H1 (cell line): Measurements from ENCODE around the gene CA14. TPM values are rescaled to one million over a fixed set of nuclear protein-coding genes. Genes with fewer than 3 reads are reported as not detected.

ENCODE experiments used
- CTCF ChIA-PET: fragments of 300-600 bp; sonication (Branson Sonifier 250); formaldehyde crosslinking; loops from one replicate; lab custom pipeline; 2021; ENCODE audit not compliant: partially characterized antibody; lab: Charles Lee
- POLR2A ChIA-PET: fragments of 300-600 bp; sonication (Branson Sonifier 250); formaldehyde crosslinking; loops from one replicate; lab custom pipeline; 2021; ENCODE audit warnings: inconsistent platforms; ENCODE audit not compliant: partially characterized antibody; lab: Charles Lee
- DNase-seq, 2 experiments: peaks; one replicate each; pipeline versions ENCODE4 v3.0.0 to v3.0.0-alpha.2; 2010 to 2022; ENCODE audit warnings: low spot score in 2 of 2, low read depth in 1 of 2, mixed read lengths in 1 of 2
- FAIRE-seq: peaks from 2 replicates; lab custom pipeline; 2011; peaks lifted over from hg19 to GRCh38; lab: Jason Lieb, UNC
- H2AFZ ChIP-seq: 2 replicates; pipeline ENCODE4 v1.8.1; 2012; ENCODE audit warnings: low read length, inconsistent platforms
- H2AK5ac ChIP-seq: 2 replicates; pipeline ENCODE4 v1.6.1; 2013; ENCODE audit warnings: low read depth, low read length
- H2BK120ac ChIP-seq: replicated peaks from 2 replicates; pipeline ENCODE3; 2013; ENCODE audit warnings: low read depth, low read length, inconsistent platforms
- H2BK12ac ChIP-seq: 2 replicates; pipeline ENCODE4 v1.6.1; 2013; ENCODE audit warnings: low read depth, low read length
- H2BK15ac ChIP-seq: 2 replicates; pipeline ENCODE4 v1.6.1; 2013; ENCODE audit warnings: low read length
- H2BK20ac ChIP-seq: 2 replicates; pipeline ENCODE4 v1.6.1; 2013; ENCODE audit warnings: low read length
- H2BK5ac ChIP-seq: 2 replicates; pipeline ENCODE4 v1.6.1; 2013; ENCODE audit warnings: low read depth, low read length
- H3K14ac ChIP-seq: 2 replicates; pipeline ENCODE4 v1.6.1; 2013; ENCODE audit warnings: inconsistent platforms; ENCODE audit not compliant: insufficient read length
- H3K18ac ChIP-seq: 2 replicates; pipeline ENCODE4 v1.6.1; 2013; ENCODE audit warnings: low read length; ENCODE audit errors: extremely low read depth
- H3K23ac ChIP-seq: 2 replicates; pipeline ENCODE4 v1.6.1; 2013; ENCODE audit warnings: inconsistent platforms; ENCODE audit not compliant: insufficient read length
- H3K23me2 ChIP-seq: 2 replicates; pipeline ENCODE4 v1.6.1; 2013; ENCODE audit warnings: low read depth, low read length
- H3K27ac ChIP-seq: 2 replicates; pipeline ENCODE4 v1.6.1; 2011; ENCODE audit warnings: low read depth, low read length, inconsistent platforms
- H3K27me3 ChIP-seq, 4 experiments: replicated peaks in 1 of 4; 1 replicate in 1 of 4; 2 replicates in 3 of 4; pipeline versions ENCODE4 v1.6.1 to v1.8.1; 2011 to 2013; ENCODE audit warnings: low read length in 3 of 4, mild to moderate bottlenecking in 3 of 4, inconsistent platforms in 2 of 4, mixed read lengths in 2 of 4, moderate library complexity in 1 of 4; ENCODE audit not compliant: control insufficient read depth in 3 of 4, insufficient read depth in 3 of 4; ENCODE audit errors: extremely low read depth in 1 of 4
- H3K36me3 ChIP-seq, 4 experiments: 2 replicates each; pipeline versions ENCODE4 v1.6.1 to v1.8.1; 2011 to 2013; ENCODE audit warnings: mild to moderate bottlenecking in 4 of 4, low read length in 3 of 4, moderate library complexity in 2 of 4, control low read depth in 1 of 4, inconsistent platforms in 1 of 4; ENCODE audit not compliant: insufficient read depth in 4 of 4, control insufficient read depth in 2 of 4
- H3K4ac ChIP-seq: replicated peaks from 2 replicates; pipeline ENCODE3; 2013; ENCODE audit warnings: low read length, low read depth, mixed read lengths, inconsistent platforms; ENCODE audit not compliant: insufficient read length
- H3K4me1 ChIP-seq, 4 experiments: replicated peaks in 1 of 4; 1 replicate in 1 of 4; 2 replicates in 3 of 4; pipeline versions ENCODE4 v1.6.1 to v1.8.1; 2011 to 2013; ENCODE audit warnings: low read length in 3 of 4, inconsistent platforms in 2 of 4, mixed read lengths in 1 of 4; ENCODE audit not compliant: insufficient read depth in 4 of 4, control insufficient read depth in 3 of 4
- H3K4me2 ChIP-seq, 2 experiments: 2 replicates each; pipeline versions ENCODE4 v1.6.1 to v1.8.1; 2011 to 2013; ENCODE audit warnings: low read depth in 2 of 2, low read length in 2 of 2, control low read depth in 1 of 2, inconsistent platforms in 1 of 2, mild to moderate bottlenecking in 1 of 2; ENCODE audit not compliant: insufficient read depth in 1 of 2
- H3K4me3 ChIP-seq, 4 experiments: fragments of 200-600, 300-600 bp in 1 of 4; sonication (generic), shearing (Covaris generic), sonication (Bioruptor Twin) in 1 of 4; 2 replicates each; pipeline versions ENCODE4 v1.5.1 to v1.8.1; 2011 to 2016; ENCODE audit warnings: low read length in 4 of 4, low read depth in 3 of 4, control low read depth in 2 of 4, inconsistent platforms in 2 of 4, mild to moderate bottlenecking in 2 of 4, mixed read lengths in 1 of 4, moderate library complexity in 1 of 4; ENCODE audit not compliant: insufficient read depth in 2 of 4; ENCODE audit errors: extremely low read depth in 1 of 4
- H3K56ac ChIP-seq: replicated peaks from 2 replicates; pipeline ENCODE3; 2013; ENCODE audit warnings: low read depth, mild to moderate bottlenecking, mixed read lengths, low read length, inconsistent platforms; ENCODE audit not compliant: insufficient read length
- H3K79me1 ChIP-seq: 2 replicates; pipeline ENCODE4 v1.6.1; 2013; ENCODE audit warnings: low read depth, low read length, control low read depth
- H3K79me2 ChIP-seq, 2 experiments: 2 replicates each; pipeline versions ENCODE4 v1.6.1 to v1.8.1; 2012 to 2013; ENCODE audit warnings: low read length in 2 of 2, mild to moderate bottlenecking in 2 of 2, inconsistent platforms in 1 of 2; ENCODE audit not compliant: insufficient read depth in 2 of 2, control insufficient read depth in 1 of 2
- H3K9ac ChIP-seq, 4 experiments: replicated peaks in 1 of 4; 1 replicate in 1 of 4; 2 replicates in 3 of 4; pipeline versions ENCODE4 v1.6.1 to v1.8.1; 2011 to 2013; ENCODE audit warnings: low read depth in 3 of 4, low read length in 3 of 4, control low read depth in 2 of 4, mild to moderate bottlenecking in 2 of 4, moderate library complexity in 2 of 4, inconsistent platforms in 1 of 4; ENCODE audit errors: extremely low read depth in 1 of 4
- H3K9me3 ChIP-seq, 2 experiments: 2 replicates each; pipeline versions ENCODE4 v1.6.1 to v1.8.1; 2012 to 2013; ENCODE audit warnings: mild to moderate bottlenecking in 2 of 2, moderate library complexity in 2 of 2, control low read depth in 1 of 2, inconsistent platforms in 1 of 2, low read depth in 1 of 2, low read length in 1 of 2, mixed read lengths in 1 of 2; ENCODE audit not compliant: insufficient read depth in 2 of 2
- H4K20me1 ChIP-seq, 2 experiments: replicated peaks in 1 of 2; 2 replicates each; pipeline versions ENCODE3 to v1.8.1; 2011 to 2013; ENCODE audit warnings: inconsistent platforms in 2 of 2, low read length in 2 of 2, mild to moderate bottlenecking in 1 of 2; ENCODE audit not compliant: insufficient read depth in 2 of 2, control insufficient read depth in 1 of 2
- H4K5ac ChIP-seq: 2 replicates; pipeline ENCODE4 v1.6.1; 2013; ENCODE audit warnings: low read length, low read depth, mixed read lengths, inconsistent platforms; ENCODE audit not compliant: insufficient read length
- H4K8ac ChIP-seq: 2 replicates; pipeline ENCODE4 v1.8.0; 2013; ENCODE audit warnings: mild to moderate bottlenecking, moderate library complexity, low read length, inconsistent platforms; ENCODE audit not compliant: insufficient read depth; ENCODE audit errors: extremely low read depth
- H4K91ac ChIP-seq: replicated peaks from 2 replicates; pipeline ENCODE3; 2013; ENCODE audit warnings: low read length, mixed read lengths, inconsistent platforms; ENCODE audit not compliant: insufficient read length
- JUN ChIP-seq: IDR thresholded peaks from 2 replicates; pipeline ENCODE4 v1.6.1; 2011; ENCODE audit warnings: low read depth, mild to moderate bottlenecking, improper control_type of control experiment, low read length
- KDM5A ChIP-seq: fragments of 200-600 bp; IDR thresholded peaks from 2 replicates; pipeline ENCODE4 v1.7.1; 2012; ENCODE audit warnings: mild to moderate bottlenecking, low read length, inconsistent platforms, mixed read lengths
- NANOG ChIP-seq: IDR thresholded peaks from 2 replicates; pipeline ENCODE4 v1.6.1; 2011; ENCODE audit warnings: low read length, low read depth, mild to moderate bottlenecking, inconsistent platforms; ENCODE audit not compliant: insufficient read depth, poor library complexity, severe bottlenecking
- NRF1 ChIP-seq: IDR thresholded peaks from 2 replicates; pipeline ENCODE4 v1.6.1; 2011; ENCODE audit warnings: mild to moderate bottlenecking, low read depth, low read length, improper control_type of control experiment
- POU5F1 ChIP-seq: IDR thresholded peaks from 2 replicates; pipeline ENCODE4 v1.6.1; 2011; ENCODE audit warnings: low read depth, mild to moderate bottlenecking, low read length, moderate library complexity
- RFX5 ChIP-seq: IDR thresholded peaks from 2 replicates; pipeline ENCODE4 v1.6.1; 2011; ENCODE audit warnings: low read depth, low read length, improper control_type of control experiment, borderline replicate concordance
- SIN3A ChIP-seq, 2 experiments: IDR thresholded peaks in 1 of 2; conservative IDR thresholded peaks in 1 of 2; 2 replicates each; pipeline ENCODE4 v1.6.1; 2011 to 2012; ENCODE audit warnings: low read length in 2 of 2, improper control_type of control experiment in 1 of 2, low read depth in 1 of 2, mild to moderate bottlenecking in 1 of 2
- TCF12 ChIP-seq: IDR thresholded peaks from 2 replicates; pipeline ENCODE4 v1.6.1; 2011; ENCODE audit warnings: low read depth, mild to moderate bottlenecking, low read length
- WGBS, 2 experiments: shearing (Covaris generic) in 1 of 2; methylation state at CpG; one replicate each; pipeline versions ENCODE4 v1.1.6 to v1.1.7; 2013 to 2015; ENCODE audit warnings: low lambda C conversion rate in 2 of 2, mixed read lengths in 2 of 2, inconsistent platforms in 1 of 2, low coverage in 1 of 2, missing lambda C conversion rate in 1 of 2; ENCODE audit not compliant: insufficient replicate concordance in 2 of 2, insufficient coverage in 1 of 2, insufficient read length in 1 of 2; ENCODE audit errors: extremely low coverage in 1 of 2, missing lambda C conversion rate in 1 of 2; 5-methylcytosine and 5-hydroxymethylcytosine counted together
- polyA plus RNA-seq, 7 experiments: library from polyadenylated mRNA; depleted of rRNA in 3 of 7; stranded (reverse) in 5 of 7; unstranded in 2 of 7; fragments of >200 nt in 5 of 7; fragments of 200-250 nt in 2 of 7; gene quantifications; 1 replicate in 5 of 7; 2 replicates in 1 of 7; 4 replicates in 1 of 7; pipeline versions ENCODE4 v1.2.1 to v1.2.3, GENCODE V29; 2011 to 2013; ENCODE audit warnings: missing spikeins in 2 of 7, mixed read lengths in 2 of 7
- total RNA-seq: library from RNA; stranded (reverse); fragmentation: NEBNext Ultra II Directional; extraction: Animal tissue kit (Norgen Biotek cat#: 25700); gene quantifications from 2 replicates; pipeline ENCODE4 v1.2.1, GENCODE V29; 2021

The CA14 gene
- total and polyA plus RNA-seq, 2 of the 8 experiments (the other 6 are each of a cell fraction or from before 2014, with no cell fraction given): 52.3 to 105 TPM

GRCh38 chr1:150234309-150234565 lies 23.3 kb upstream of the CA14 start:
- DNase-seq (no peak), FAIRE-seq (no peak)
- WGBS, 2 experiments: 0% methylated on average over 9 of the region's 9 CpGs; no CpG with 5 or more reads in 1 of the 2 experiments
- Histone ChIP-seq H4K91ac (no peak overlapping the region), H2BK12ac (no peak overlapping the region), H3K36me3 (peaks cover 0 to 16% (median 2%) of the 10 kb centered on the region in 4 experiments; a peak in 6 of 8 replicates), H3K27ac (0 out of 2 replicates have a peak overlapping the region, but pooled peaks have one; percentile 74), H3K4ac (no peak overlapping the region), H3K79me1 (no peaks in the 10 kb centered on the region; the same call in 1 of the 2 replicates), H3K23me2 (peaks cover 10% of the 10 kb centered on the region), H3K9ac (peak overlapping the region; percentile 10 to 95 (median 79)), H2AK5ac (no peak overlapping the region), H4K8ac (no peak overlapping the region; the same call in 1 of the 2 replicates), H2BK20ac (no peak overlapping the region), H3K56ac (no peak overlapping the region), H2BK15ac (no peak overlapping the region), H4K20me1 (peaks cover 0 to 2% of the 10 kb centered on the region in 2 experiments), H3K4me1 (peaks cover 0 to 6% (median 2%) of the 10 kb centered on the region in 4 experiments; a peak in 5 of 7 replicates), H3K79me2 (peaks cover 22 to 60% of the 10 kb centered on the region in 2 experiments), H4K5ac (no peak overlapping the region), H3K27me3 (no peaks in the 10 kb centered on the region), H2AFZ (no peak overlapping the region), H3K14ac (peak overlapping the region; percentile 91), H2BK120ac (no peak overlapping the region), H3K23ac (no peak overlapping the region), H3K4me3 (peak overlapping the region; percentile 84 to 99 (median 98)), H2BK5ac (peak overlapping the region; percentile 71), H3K9me3 (no peaks in the 10 kb centered on the region), H3K18ac (peak overlapping the region; percentile 83), H3K4me2 (peak overlapping the region; percentile 77 to 86)
- ChIA-PET POLR2A (interaction anchor here (0.6 to 5.6 kb wide), 13 partner anchors 10 to 993 kb away, joined by 3 to 61 read pairs (median 5); partner anchors contain the start of genes C1orf54, CA14 and RPRD2), CTCF (interaction anchor here (0.9 to 1.6 kb wide), 2 partner anchors 22 to 299 kb away, joined by 4 to 5 read pairs; no protein-coding TSS in a partner anchor)
- TF ChIP-seq KDM5A (no peak), RFX5 (no peak), NANOG (no peak), POU5F1 (no peak), SIN3A (conservative IDR thresholded peaks at IDR 0.05 in 1 of 2, IDR thresholded peaks at IDR 0.05 in 1 of 2; ENCODE audit: low read depth in 1 of 2, low read length in 2 of 2) (no peak), NRF1 (no peak), JUN (no peak), TCF12 (no peak)
